HL-60 (cell line): Measurements from ENCODE around the gene SEL1L2.

Experiments
- DNase-seq, 2 experiments: peaks; one replicate each; pipeline ENCODE4 v3.0.0-alpha.2; 2010 to 2020; ENCODE audit warnings: low read depth in 1 of 2, low spot score in 1 of 2
- H3K27ac ChIP-seq: fragments of 250-450 bp; sonication (Bioruptor Pico); replicated peaks from 2 replicates; pipeline ENCODE4 v1.5.1; 2020; ENCODE audit warnings: mild to moderate bottlenecking, moderate library complexity
- H3K27me3 ChIP-seq: fragments of 250-450 bp; sonication (Bioruptor Pico); 2 replicates; pipeline ENCODE4 v1.5.1; 2021; ENCODE audit warnings: mild to moderate bottlenecking, moderate library complexity; ENCODE audit not compliant: insufficient read depth, poor library complexity, severe bottlenecking
- H3K4me3 ChIP-seq: replicated peaks from 2 replicates; pipeline ENCODE4 v1.5.1; 2011; ENCODE audit warnings: mild to moderate bottlenecking, control low read depth, low read length; ENCODE audit not compliant: insufficient read depth
- GABPA ChIP-seq: IDR thresholded peaks from 2 replicates; pipeline ENCODE4 v1.6.1; 2012; ENCODE audit warnings: low read depth
- POLR2AphosphoS5 ChIP-seq: IDR thresholded peaks from 2 replicates; pipeline ENCODE4 v1.6.1; 2012; ENCODE audit warnings: low read depth
- SPI1 ChIP-seq: IDR thresholded peaks from 2 replicates; pipeline ENCODE4 v1.6.1; 2012; ENCODE audit warnings: low read depth, mild to moderate bottlenecking, borderline replicate concordance
- long read RNA-seq: library from polyadenylated mRNA; unstranded; transcript quantifications from one replicate; pipeline ENCODE4 v2.0.0, GENCODE V29; 2020
- TF ChIP-seq, protein P1 (sequence below): IDR thresholded peaks from one replicate; pipeline ENCODE4 v1.5.1; 2011; ENCODE audit warnings: low read length, control low read depth, inconsistent platforms; ENCODE audit not compliant: insufficient read depth
- TF ChIP-seq, protein P2 (sequence below): IDR thresholded peaks from 2 replicates; pipeline ENCODE4 v1.6.1; 2012; ENCODE audit warnings: low read depth; ENCODE audit not compliant: insufficient replicate concordance

Gene SEL1L2, protein sequence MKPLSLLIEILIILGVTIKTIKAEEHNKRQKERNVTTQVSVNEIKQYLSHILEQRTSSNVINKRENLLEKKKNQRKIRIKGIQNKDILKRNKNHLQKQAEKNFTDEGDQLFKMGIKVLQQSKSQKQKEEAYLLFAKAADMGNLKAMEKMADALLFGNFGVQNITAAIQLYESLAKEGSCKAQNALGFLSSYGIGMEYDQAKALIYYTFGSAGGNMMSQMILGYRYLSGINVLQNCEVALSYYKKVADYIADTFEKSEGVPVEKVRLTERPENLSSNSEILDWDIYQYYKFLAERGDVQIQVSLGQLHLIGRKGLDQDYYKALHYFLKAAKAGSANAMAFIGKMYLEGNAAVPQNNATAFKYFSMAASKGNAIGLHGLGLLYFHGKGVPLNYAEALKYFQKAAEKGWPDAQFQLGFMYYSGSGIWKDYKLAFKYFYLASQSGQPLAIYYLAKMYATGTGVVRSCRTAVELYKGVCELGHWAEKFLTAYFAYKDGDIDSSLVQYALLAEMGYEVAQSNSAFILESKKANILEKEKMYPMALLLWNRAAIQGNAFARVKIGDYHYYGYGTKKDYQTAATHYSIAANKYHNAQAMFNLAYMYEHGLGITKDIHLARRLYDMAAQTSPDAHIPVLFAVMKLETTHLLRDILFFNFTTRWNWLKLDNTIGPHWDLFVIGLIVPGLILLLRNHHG
- long read RNA-seq = 0 reads

DNA sequence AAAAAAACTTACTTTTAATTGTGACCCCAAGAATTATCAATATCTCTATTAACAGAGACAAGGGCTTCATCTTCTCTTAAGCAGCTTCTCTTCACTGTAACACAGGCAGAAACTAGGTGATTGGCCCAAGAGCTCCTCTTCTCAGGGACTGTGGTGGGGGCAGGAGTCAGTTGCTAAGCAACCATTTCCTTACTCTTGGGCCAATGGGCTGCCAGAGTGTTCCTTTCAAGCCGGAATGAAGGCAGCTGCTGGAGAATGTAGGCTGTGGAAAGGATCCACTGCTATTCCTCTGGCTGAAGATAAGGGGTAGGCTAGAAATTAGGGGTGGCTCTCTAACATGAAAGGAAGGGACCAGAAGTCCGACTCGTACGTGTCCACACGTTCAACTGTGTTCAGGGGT, at the start of gene SEL1L2:
SEL1L2 (minus strand) TSS at position 150 of the 400 bp plus-strand sequence; CDS start at position 70, 80 bp downstream.
- Histone ChIP-seq H3K4me3 (no peak within 1 kb of the TSS), H3K27me3 (no peaks in the 10 kb centered on the region), H3K27ac (no peak within 1 kb of the TSS)
- TF ChIP-seq SPI1 (no peak), GABPA (no peak), POLR2AphosphoS5 (no peak)
- TF ChIP-seq, protein P1, sequence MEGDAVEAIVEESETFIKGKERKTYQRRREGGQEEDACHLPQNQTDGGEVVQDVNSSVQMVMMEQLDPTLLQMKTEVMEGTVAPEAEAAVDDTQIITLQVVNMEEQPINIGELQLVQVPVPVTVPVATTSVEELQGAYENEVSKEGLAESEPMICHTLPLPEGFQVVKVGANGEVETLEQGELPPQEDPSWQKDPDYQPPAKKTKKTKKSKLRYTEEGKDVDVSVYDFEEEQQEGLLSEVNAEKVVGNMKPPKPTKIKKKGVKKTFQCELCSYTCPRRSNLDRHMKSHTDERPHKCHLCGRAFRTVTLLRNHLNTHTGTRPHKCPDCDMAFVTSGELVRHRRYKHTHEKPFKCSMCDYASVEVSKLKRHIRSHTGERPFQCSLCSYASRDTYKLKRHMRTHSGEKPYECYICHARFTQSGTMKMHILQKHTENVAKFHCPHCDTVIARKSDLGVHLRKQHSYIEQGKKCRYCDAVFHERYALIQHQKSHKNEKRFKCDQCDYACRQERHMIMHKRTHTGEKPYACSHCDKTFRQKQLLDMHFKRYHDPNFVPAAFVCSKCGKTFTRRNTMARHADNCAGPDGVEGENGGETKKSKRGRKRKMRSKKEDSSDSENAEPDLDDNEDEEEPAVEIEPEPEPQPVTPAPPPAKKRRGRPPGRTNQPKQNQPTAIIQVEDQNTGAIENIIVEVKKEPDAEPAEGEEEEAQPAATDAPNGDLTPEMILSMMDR = no peak
- TF ChIP-seq, protein P2, sequence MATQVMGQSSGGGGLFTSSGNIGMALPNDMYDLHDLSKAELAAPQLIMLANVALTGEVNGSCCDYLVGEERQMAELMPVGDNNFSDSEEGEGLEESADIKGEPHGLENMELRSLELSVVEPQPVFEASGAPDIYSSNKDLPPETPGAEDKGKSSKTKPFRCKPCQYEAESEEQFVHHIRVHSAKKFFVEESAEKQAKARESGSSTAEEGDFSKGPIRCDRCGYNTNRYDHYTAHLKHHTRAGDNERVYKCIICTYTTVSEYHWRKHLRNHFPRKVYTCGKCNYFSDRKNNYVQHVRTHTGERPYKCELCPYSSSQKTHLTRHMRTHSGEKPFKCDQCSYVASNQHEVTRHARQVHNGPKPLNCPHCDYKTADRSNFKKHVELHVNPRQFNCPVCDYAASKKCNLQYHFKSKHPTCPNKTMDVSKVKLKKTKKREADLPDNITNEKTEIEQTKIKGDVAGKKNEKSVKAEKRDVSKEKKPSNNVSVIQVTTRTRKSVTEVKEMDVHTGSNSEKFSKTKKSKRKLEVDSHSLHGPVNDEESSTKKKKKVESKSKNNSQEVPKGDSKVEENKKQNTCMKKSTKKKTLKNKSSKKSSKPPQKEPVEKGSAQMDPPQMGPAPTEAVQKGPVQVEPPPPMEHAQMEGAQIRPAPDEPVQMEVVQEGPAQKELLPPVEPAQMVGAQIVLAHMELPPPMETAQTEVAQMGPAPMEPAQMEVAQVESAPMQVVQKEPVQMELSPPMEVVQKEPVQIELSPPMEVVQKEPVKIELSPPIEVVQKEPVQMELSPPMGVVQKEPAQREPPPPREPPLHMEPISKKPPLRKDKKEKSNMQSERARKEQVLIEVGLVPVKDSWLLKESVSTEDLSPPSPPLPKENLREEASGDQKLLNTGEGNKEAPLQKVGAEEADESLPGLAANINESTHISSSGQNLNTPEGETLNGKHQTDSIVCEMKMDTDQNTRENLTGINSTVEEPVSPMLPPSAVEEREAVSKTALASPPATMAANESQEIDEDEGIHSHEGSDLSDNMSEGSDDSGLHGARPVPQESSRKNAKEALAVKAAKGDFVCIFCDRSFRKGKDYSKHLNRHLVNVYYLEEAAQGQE = no peak
- no peak for DNase-seq

DNA sequence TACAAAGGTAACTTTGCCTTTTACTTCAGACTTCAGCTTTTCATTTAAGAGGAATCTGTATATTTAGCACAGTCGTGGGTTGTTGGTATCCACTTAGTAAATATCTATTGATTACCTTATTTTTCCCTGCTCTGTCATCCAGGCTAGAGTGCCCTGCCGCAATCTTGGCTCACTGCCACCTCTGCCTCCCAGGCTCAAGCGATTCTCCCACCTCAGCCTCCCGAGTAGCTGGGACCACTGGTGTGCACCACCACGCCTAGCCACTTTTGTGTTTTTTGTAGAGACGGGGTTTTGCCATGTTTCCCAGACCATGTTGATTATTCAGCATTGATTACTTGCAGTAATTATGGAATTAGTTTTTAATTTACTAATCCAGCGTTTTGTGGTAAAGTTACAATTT, 46.2 kb upstream of the SEL1L2 start:
- TF ChIP-seq, protein P2 = no peak
- TF ChIP-seq POLR2AphosphoS5 (no peak), SPI1 (no peak), GABPA (no peak)
- TF ChIP-seq, protein P1 = no peak
- H3K4me3 ChIP-seq = no peak overlapping the region
- no peaks in the 10 kb centered on the region for H3K27me3 ChIP-seq
- no peak overlapping the region for H3K27ac ChIP-seq
- no peak for DNase-seq

DNA sequence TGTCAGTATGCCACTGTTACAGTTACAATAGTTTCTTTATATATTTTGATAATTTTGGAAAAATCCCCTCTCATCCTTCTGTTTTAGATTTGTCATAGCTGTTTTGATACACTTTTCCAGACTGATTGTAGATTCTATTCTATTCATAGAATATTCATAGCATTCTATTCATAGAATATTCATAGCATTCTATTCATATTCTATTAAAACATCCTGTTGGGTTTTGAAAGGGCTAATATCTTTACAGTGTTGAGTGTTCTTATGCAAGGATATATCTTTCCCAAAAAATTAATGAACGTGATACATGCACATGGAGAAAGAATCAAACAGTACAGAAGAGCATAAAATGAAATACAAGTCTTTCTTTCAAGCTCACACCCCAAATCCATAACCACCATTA, 42.9 kb upstream of the SEL1L2 start:
- no peak overlapping the region for H3K4me3 ChIP-seq
- TF ChIP-seq SPI1 = no peak
- TF ChIP-seq, protein P1 = no peak
- no peak for TF ChIP-seq POLR2AphosphoS5
- TF ChIP-seq, protein P2 = no peak
- TF ChIP-seq GABPA = no peak
- DNase-seq = no peak
- no peak overlapping the region for H3K27ac ChIP-seq
- H3K27me3 ChIP-seq = no peaks in the 10 kb centered on the region
